ENCODE data around the gene TMX2. TPM values are rescaled to one million over a fixed set of nuclear protein-coding genes. Genes with fewer than 3 reads are reported as not detected.
"Not testable (repeated sequence)": the region's sequence is repeated elsewhere in the genome, so short reads cannot be mapped to it uniquely, and the experiment has no call there.

TMX2 gene
- total and polyA plus RNA-seq, 4 donors, result 40.6 to 50.8 (median 45.9) TPM

DNA sequence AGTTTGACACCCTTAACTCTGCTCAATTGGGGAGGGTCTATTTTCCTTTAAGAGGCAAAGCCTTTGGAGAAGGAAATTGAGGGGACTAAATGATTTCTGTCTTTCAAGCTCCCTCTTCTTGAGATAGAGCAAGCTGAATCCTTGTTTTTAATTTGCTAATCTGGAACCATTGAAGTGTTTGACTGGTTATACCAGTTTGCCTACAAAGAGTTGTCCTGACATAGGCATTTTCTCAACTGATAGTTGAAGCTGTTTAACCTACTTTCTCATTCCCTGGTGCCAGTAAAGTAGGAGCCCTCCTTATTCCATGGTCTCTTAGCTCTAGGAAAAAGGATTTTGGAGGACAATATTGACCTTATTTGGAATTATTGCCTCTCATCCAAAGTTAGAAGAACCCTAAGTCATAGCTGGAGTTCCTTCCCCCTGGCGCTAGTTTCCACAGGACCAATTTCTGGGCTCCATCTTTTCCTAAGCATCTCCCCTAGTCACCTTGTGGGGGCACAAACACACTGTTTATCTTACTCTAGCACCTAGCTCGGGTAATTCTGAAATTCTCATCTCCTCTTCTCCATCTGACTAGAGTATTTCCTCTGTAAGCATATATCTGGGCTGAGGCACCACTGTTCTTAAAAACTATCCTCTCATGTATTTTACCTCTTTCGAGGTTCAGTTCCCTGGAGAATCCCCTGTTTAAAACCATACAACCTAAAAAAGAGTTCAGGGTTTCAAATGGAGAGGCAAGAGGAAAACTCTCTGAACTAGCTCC, 37.0 kb upstream of the TMX2 start:
- Histone ChIP-seq H3K4me3 (ENCODE audit: low read length in 2 of 2) (no peak overlapping the region), H3K36me3 (ENCODE audit: control insufficient read depth in 1 of 2, insufficient read depth in 2 of 2, low read length in 1 of 2) (peaks cover 2 to 11% of the 10 kb centered on the region in 2 donors), H3K9me3 (ENCODE audit: control insufficient read depth, low read length) (no peaks in the 10 kb centered on the region), H3K27me3 (ENCODE audit: control insufficient read depth in 1 of 2, insufficient read depth in 2 of 2, low read length in 1 of 2) (no peaks in the 10 kb centered on the region), H3K4me1 (ENCODE audit: control insufficient read depth in 1 of 2, insufficient read depth in 2 of 2, low read length in 2 of 2) (peaks cover 0 to 2% of the 10 kb centered on the region in 2 donors), H3K27ac (ENCODE audit: low read depth in 1 of 2, low read length in 2 of 2) (no peak overlapping the region)
- ATAC-seq (ENCODE audit: low FRiP score) (no peak), DNase-seq (no peak)
- intact Hi-C loops (cut with DNase I), result no loop called here
- WGBS, 2 donors, result 82 to 86% methylated on average over 3 of the region's 3 CpGs

DNA sequence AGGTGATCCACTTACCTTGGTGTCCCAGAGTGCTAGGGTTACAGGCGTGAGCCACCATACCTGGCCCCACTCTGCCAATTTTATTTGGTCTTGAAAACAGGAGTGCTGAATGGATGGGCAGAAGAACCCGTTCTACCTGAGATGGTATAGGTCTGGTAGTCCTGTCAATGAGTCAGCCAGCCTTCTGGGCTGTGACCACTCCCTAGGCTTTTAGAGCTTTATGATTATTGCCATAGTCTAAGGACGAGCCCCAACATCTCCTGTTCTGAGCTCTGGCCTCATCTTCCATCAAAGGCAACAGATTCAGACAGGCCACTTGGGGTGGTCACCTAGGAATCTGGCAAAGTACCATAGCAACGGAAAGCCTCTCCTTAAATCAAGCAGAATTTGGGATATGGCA, 33.0 kb upstream of the TMX2 start:
- Histone ChIP-seq H3K27me3 (ENCODE audit: control insufficient read depth in 1 of 2, insufficient read depth in 2 of 2, low read length in 1 of 2) (no peaks in the 10 kb centered on the region), H3K4me1 (ENCODE audit: control insufficient read depth in 1 of 2, insufficient read depth in 2 of 2, low read length in 2 of 2) (peaks cover 0 to 2% of the 10 kb centered on the region in 2 donors), H3K36me3 (ENCODE audit: control insufficient read depth in 1 of 2, insufficient read depth in 2 of 2, low read length in 1 of 2) (peaks cover 1 to 7% of the 10 kb centered on the region in 2 donors), H3K9me3 (ENCODE audit: control insufficient read depth, low read length) (no peaks in the 10 kb centered on the region), H3K27ac (ENCODE audit: low read depth in 1 of 2, low read length in 2 of 2) (no peak overlapping the region), H3K4me3 (ENCODE audit: low read length in 2 of 2) (no peak overlapping the region)
- DNase-seq (no peak), ATAC-seq (ENCODE audit: low FRiP score) (no peak)
- 56 to 62% methylated on average over 4 of the region's 4 CpGs for WGBS, 2 donors
- intact Hi-C loops (cut with DNase I), result no loop called here

DNA sequence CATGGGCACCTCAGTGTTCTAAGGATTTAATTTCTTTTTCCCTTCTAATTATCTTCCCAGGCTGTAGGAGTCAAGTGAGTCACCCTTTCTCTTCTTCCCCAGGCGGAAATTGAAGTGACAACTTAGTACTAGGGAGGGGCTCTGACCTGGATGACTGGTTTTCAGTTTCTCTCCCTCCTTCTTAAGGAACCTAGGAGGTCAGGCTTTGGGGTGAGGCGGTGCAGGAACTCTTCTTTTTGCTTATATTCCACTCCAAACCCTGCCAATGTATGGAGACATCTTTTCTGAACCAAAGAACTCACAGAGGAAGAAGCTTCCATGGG, 31.9 kb upstream of the TMX2 start:
- intact Hi-C loops (cut with DNase I), result no loop called here
- DNase-seq (no peak), ATAC-seq (ENCODE audit: low FRiP score) (no peak)
- no peak overlapping the region for H3K4me3 ChIP-seq (ENCODE audit: low read length in 2 of 2)
- peaks cover 1 to 7% of the 10 kb centered on the region in 2 donors for H3K36me3 ChIP-seq (ENCODE audit: control insufficient read depth in 1 of 2, insufficient read depth in 2 of 2, low read length in 1 of 2)
- 82 to 97% methylated on average over 2 of the region's 2 CpGs for WGBS, 2 donors
- H3K27ac ChIP-seq (ENCODE audit: low read depth in 1 of 2, low read length in 2 of 2), result no peak overlapping the region
- peaks cover 0 to 2% of the 10 kb centered on the region in 2 donors for H3K4me1 ChIP-seq (ENCODE audit: control insufficient read depth in 1 of 2, insufficient read depth in 2 of 2, low read length in 2 of 2)
- H3K27me3 ChIP-seq (ENCODE audit: control insufficient read depth in 1 of 2, insufficient read depth in 2 of 2, low read length in 1 of 2), result no peaks in the 10 kb centered on the region
- no peaks in the 10 kb centered on the region for H3K9me3 ChIP-seq (ENCODE audit: control insufficient read depth, low read length)

DNA sequence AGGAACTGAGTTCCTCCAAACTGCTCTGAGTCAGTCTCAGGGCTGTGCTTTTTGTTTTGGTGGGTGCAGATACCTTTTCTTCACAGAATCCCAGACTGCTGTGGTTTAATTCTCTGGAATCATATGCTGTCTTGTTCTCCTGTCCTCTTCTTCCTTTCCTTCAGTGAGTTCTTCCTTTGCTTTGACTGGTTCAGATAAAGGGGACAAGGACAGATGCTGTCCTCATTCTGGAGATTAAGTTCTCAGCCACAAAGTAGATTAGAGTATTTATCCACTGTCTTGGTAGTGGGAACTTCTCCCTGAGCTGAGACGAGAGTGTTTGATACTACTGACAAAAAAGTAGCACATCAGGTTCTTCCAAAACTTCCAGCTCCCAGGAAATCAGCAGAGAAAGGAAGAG, 31.2 kb upstream of the TMX2 start:
- no peak overlapping the region for H3K4me3 ChIP-seq (ENCODE audit: low read length in 2 of 2)
- ATAC-seq (ENCODE audit: low FRiP score) (no peak), DNase-seq (no peak)
- H3K27ac ChIP-seq (ENCODE audit: low read depth in 1 of 2, low read length in 2 of 2), result no peak overlapping the region
- no peaks in the 10 kb centered on the region for H3K9me3 ChIP-seq (ENCODE audit: control insufficient read depth, low read length)
- H3K27me3 ChIP-seq (ENCODE audit: control insufficient read depth in 1 of 2, insufficient read depth in 2 of 2, low read length in 1 of 2), result no peaks in the 10 kb centered on the region
- WGBS, 2 donors, result 74 to 75% methylated on average over 1 of the region's 1 CpG
- intact Hi-C loops (cut with DNase I), result no loop called here
- H3K36me3 ChIP-seq (ENCODE audit: control insufficient read depth in 1 of 2, insufficient read depth in 2 of 2, low read length in 1 of 2), result peaks cover 1 to 7% of the 10 kb centered on the region in 2 donors
- H3K4me1 ChIP-seq (ENCODE audit: control insufficient read depth in 1 of 2, insufficient read depth in 2 of 2, low read length in 2 of 2), result peaks cover 0 to 2% of the 10 kb centered on the region in 2 donors

DNA sequence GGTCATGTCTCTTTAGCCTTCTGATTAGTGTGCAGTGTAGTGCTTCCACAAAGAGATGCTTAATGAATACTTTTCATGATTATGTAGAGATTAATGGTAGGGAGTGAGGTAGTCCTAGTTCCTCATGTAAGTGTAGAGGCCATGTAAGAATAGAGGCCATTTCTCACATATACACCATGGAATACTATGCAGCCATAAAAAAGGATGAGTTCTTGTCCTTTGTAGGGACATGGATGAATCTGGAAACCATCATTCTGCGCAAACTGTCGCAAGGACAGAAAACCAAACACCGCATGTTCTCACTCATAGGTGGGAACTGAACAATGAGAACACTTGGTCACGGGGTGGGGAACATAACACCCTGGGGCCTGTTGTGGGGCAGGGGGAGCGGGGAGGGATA, 21.9 kb upstream of the TMX2 start:
- H3K27ac ChIP-seq (ENCODE audit: low read depth in 1 of 2, low read length in 2 of 2); H3K27me3 ChIP-seq (ENCODE audit: control insufficient read depth in 1 of 2, insufficient read depth in 2 of 2, low read length in 1 of 2); ATAC-seq (ENCODE audit: low FRiP score); H3K9me3 ChIP-seq (ENCODE audit: control insufficient read depth, low read length); intact Hi-C loops (cut with DNase I); H3K4me1 ChIP-seq (ENCODE audit: control insufficient read depth in 1 of 2, insufficient read depth in 2 of 2, low read length in 2 of 2); H3K4me3 ChIP-seq (ENCODE audit: low read length in 2 of 2); DNase-seq: not testable (repeated sequence)
- H3K36me3 ChIP-seq (ENCODE audit: control insufficient read depth in 1 of 2, insufficient read depth in 2 of 2, low read length in 1 of 2), result peaks cover 5 to 14% of the 10 kb centered on the region in 2 donors
- 97 to 99% methylated on average over 5 of the region's 5 CpGs for WGBS, 2 donors

DNA sequence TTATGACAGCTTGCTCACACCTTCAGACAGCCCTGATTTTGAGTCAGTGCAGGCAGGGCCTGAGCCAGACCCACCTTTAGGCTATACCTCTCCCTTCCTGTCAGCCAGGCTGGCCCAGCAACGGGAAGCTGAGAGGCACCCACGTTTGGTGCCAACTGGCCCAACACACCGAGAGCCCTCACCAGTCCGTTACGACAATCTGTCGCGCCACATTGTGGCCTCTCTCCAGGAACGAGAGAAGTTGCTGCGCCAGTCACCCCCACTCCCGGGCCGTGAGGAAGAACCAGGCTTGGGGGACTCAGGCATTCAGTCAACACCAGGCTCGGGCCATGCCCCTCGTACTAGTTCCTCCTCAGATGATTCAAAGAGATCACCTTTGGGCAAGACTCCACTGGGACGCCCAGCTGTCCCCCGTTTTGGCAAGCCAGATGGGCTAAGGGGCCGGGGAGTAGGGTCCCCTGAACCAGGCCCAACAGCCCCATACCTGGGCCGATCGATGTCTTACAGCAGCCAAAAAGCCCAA, 13.5 kb upstream of the TMX2 start:
- intact Hi-C loops (cut with DNase I), result no loop called here
- Histone ChIP-seq H3K9me3 (ENCODE audit: control insufficient read depth, low read length) (no peaks in the 10 kb centered on the region), H3K27me3 (ENCODE audit: control insufficient read depth in 1 of 2, insufficient read depth in 2 of 2, low read length in 1 of 2) (no peaks in the 10 kb centered on the region), H3K27ac (ENCODE audit: low read depth in 1 of 2, low read length in 2 of 2) (no peak overlapping the region), H3K4me1 (ENCODE audit: control insufficient read depth in 1 of 2, insufficient read depth in 2 of 2, low read length in 2 of 2) (no peaks in the 10 kb centered on the region), H3K36me3 (ENCODE audit: control insufficient read depth in 1 of 2, insufficient read depth in 2 of 2, low read length in 1 of 2) (peaks cover 6 to 14% of the 10 kb centered on the region in 2 donors), H3K4me3 (ENCODE audit: low read length in 2 of 2) (no peak overlapping the region)
- DNase-seq (no peak), ATAC-seq (ENCODE audit: low FRiP score) (no peak)
- WGBS, 2 donors, result 82 to 85% methylated on average over 18 of the region's 18 CpGs

DNA sequence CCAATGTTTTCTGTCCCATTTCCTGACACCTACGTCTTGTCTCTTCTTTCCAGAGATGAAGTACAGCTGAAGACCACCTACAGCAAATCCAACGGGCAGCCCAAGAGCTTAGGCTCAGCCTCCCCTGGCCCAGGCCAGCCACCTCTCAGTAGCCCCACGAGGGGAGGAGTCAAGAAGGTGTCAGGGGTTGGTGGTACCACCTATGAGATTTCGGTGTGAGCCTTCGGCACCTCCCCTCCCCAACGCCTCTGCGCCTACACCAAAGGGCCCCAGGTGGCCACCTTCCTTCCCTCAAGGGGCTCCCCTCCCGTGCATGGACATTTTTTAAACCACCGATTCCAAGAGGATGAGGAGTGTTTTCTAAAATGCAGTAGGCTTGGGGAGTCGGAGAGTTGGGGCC, 12.6 kb upstream of the TMX2 start:
- no peaks in the 10 kb centered on the region for H3K27me3 ChIP-seq (ENCODE audit: control insufficient read depth in 1 of 2, insufficient read depth in 2 of 2, low read length in 1 of 2)
- peaks cover 3 to 16% of the 10 kb centered on the region in 2 donors for H3K36me3 ChIP-seq (ENCODE audit: control insufficient read depth in 1 of 2, insufficient read depth in 2 of 2, low read length in 1 of 2)
- WGBS, 2 donors, result 80 to 83% methylated on average over 10 of the region's 10 CpGs
- no peak overlapping the region for H3K4me3 ChIP-seq (ENCODE audit: low read length in 2 of 2)
- H3K27ac ChIP-seq (ENCODE audit: low read depth in 1 of 2, low read length in 2 of 2), result no peak overlapping the region
- intact Hi-C loops (cut with DNase I), result no loop called here
- no peaks in the 10 kb centered on the region for H3K9me3 ChIP-seq (ENCODE audit: control insufficient read depth, low read length)
- DNase-seq, result no peak
- ATAC-seq (ENCODE audit: low FRiP score), result no peak
- H3K4me1 ChIP-seq (ENCODE audit: control insufficient read depth in 1 of 2, insufficient read depth in 2 of 2, low read length in 2 of 2), result no peaks in the 10 kb centered on the region

DNA sequence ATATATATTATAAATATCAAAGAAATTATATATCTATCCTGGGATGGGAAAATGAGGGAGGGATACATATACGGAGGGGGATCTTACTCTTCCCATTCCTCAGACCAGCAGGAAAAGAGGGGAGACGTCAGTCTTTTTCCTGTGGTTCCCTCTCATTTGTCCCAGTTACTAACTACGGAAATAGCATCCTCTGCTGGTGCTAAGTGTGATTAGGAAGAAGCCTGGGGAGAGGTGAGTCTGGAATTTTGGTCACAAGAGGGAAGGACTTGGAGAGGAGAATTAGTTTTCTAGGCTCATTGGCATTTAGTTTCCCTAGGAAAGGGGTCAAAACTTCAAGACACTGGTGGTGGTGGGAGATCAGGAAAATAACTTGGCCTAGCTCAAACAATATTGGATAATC, 12.0 kb upstream of the TMX2 start:
- Histone ChIP-seq H3K36me3 (ENCODE audit: control insufficient read depth in 1 of 2, insufficient read depth in 2 of 2, low read length in 1 of 2) (peaks cover 5 to 17% of the 10 kb centered on the region in 2 donors), H3K27me3 (ENCODE audit: control insufficient read depth in 1 of 2, insufficient read depth in 2 of 2, low read length in 1 of 2) (no peaks in the 10 kb centered on the region), H3K4me3 (ENCODE audit: low read length in 2 of 2) (no peak overlapping the region), H3K27ac (ENCODE audit: low read depth in 1 of 2, low read length in 2 of 2) (no peak overlapping the region), H3K4me1 (ENCODE audit: control insufficient read depth in 1 of 2, insufficient read depth in 2 of 2, low read length in 2 of 2) (no peaks in the 10 kb centered on the region), H3K9me3 (ENCODE audit: control insufficient read depth, low read length) (no peaks in the 10 kb centered on the region)
- WGBS, 2 donors, result 48 to 50% methylated on average over 3 of the region's 3 CpGs
- ATAC-seq (ENCODE audit: low FRiP score) (no peak), DNase-seq (no peak)
- intact Hi-C loops (cut with DNase I), result no loop called here

DNA sequence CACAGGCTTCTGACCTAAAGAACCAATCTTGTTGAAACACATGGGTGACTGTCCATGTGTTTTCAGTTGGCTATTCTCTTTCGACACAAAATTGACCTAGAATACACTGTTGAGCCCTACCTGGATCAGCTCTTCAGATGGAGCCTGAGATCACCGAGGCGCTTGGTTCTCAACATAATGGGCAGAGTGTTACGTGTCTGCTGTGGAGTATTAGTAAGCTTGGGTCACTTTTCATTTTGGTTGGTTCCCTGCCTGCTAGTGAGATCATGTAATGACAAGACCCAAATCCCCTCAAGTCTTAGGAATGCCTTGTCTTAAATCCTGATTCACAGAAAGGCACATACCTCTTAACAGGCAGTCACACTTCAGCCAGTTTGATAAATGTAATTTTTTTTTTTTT, 9.1 kb upstream of the TMX2 start:
- DNase-seq (no peak), ATAC-seq (ENCODE audit: low FRiP score) (no peak)
- no peaks in the 10 kb centered on the region for H3K9me3 ChIP-seq (ENCODE audit: control insufficient read depth, low read length)
- peak overlapping the region; percentile 34 to 67 for H3K27ac ChIP-seq (ENCODE audit: low read depth in 1 of 2, low read length in 2 of 2)
- 16 to 31% methylated on average over 4 of the region's 4 CpGs for WGBS, 2 donors
- intact Hi-C loops (cut with DNase I), result no loop called here
- no peaks in the 10 kb centered on the region for H3K4me1 ChIP-seq (ENCODE audit: control insufficient read depth in 1 of 2, insufficient read depth in 2 of 2, low read length in 2 of 2)
- no peaks in the 10 kb centered on the region for H3K27me3 ChIP-seq (ENCODE audit: control insufficient read depth in 1 of 2, insufficient read depth in 2 of 2, low read length in 1 of 2)
- peaks cover 5 to 14% of the 10 kb centered on the region in 2 donors for H3K36me3 ChIP-seq (ENCODE audit: control insufficient read depth in 1 of 2, insufficient read depth in 2 of 2, low read length in 1 of 2)
- no peak overlapping the region for H3K4me3 ChIP-seq (ENCODE audit: low read length in 2 of 2)
